HL-60/S4 treated with phorbol 12-myristate 13-acetate at 8.2 ng/mL for 4 days and 3 days (cell line): Measurements from ENCODE around the gene ZBBX.
"Not testable (repeated sequence)": the region's sequence is repeated elsewhere in the genome, so short reads cannot be mapped to it uniquely, and the experiment has no call there.

Experiments
- in situ Hi-C: fragments of 300-500 bp; cut with MboI; formaldehyde crosslinking; loops from 2 replicates; pipeline ENCODE4 v1.15.0; 2022; ENCODE audit warnings: low sequenced_read_pairs

The ZBBX gene, protein sequence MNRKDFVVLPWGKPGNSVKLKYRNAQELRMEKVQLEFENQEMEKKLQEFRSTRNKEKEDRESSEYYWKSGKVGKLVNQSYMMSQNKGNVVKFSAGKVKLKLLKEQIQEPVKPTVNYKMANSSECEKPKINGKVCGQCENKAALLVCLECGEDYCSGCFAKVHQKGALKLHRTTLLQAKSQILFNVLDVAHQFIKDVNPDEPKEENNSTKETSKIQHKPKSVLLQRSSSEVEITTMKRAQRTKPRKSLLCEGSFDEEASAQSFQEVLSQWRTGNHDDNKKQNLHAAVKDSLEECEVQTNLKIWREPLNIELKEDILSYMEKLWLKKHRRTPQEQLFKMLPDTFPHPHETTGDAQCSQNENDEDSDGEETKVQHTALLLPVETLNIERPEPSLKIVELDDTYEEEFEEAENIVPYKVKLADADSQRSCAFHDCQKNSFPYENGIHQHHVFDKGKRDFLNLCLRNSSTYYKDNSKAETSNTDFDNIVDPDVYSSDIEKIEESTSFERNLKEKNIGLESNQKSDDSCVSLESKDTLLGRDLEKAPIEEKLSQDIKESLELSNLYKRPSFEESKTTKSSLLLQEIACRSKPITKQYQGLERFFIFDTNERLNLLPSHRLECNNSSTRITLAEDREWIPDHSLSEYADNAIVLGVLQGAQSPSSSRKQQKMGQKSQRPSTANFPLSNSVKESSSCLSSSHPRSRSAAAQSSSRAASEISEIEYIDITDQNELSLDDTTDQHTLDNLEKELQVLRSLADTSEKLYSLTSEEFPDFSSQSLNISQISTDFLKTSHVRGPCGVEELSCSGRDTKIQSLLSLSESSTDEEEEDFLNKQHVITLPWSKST

DNA sequence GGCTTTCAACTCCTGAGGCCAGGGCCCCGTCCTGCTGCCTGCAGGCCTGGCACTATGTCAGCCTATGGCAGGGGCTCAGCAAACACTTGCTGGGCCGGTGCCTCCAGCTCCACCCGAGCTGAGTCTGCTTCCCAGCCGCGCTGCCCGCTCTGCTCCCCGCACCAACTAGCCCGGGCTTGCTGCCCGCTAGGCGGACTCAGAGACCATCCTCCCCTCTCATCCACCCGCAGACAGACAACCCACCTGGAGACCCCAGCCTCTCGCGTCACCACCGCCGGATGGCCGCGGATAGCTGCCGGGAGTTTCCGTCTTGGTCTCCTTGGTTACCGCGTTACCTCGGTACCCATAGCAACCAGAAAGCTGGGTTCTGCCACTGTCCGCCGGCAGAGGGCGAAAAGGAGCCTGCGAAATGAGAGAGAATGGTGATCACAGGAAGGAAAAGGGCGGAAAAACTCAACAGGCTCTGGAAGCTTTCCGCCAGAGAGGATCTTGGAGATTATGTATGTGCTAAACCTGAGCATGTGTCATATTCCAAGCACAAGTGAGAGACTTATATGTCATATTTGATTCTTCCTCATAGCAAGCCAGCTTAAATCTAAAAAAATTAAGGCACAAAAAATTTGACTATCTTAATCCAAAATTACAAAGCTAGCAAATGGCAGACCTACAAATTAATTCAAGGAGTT is at the start of gene ZBBX:
ZBBX (minus strand) TSS at position 294 of the 686 bp plus-strand sequence. CDS start 7,396 bp downstream, outside the sequence.
- in situ Hi-C loops, result no loop called here

- in situ Hi-C loops, result not testable (repeated sequence)
Observed at GRCh38 chr3:167426962-167427361, 46.9 kb upstream of the ZBBX start.

DNA sequence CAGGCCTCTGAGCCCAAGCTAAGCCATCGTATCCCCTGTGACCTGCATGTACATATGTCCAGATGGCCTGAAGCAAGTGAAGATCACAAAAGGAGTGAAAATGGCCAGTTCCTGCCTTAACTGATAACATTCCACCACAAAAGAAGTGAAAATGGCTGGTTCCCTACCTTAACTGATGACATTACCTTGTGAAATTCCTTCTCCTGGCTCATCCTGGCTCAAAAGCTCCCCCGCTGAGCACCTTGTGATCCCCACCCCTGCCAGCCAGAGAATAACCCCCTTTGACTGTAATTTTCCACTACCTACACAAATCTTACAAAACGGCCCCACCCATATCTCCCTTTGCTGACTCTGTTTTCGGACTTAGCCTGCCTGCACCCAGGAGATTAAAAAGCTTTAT is 42.3 kb upstream of the ZBBX start:
- in situ Hi-C loops, result loop anchor here (25.0 kb wide), 1 partner anchor 465 kb away; no protein-coding TSS in a partner anchor

DNA sequence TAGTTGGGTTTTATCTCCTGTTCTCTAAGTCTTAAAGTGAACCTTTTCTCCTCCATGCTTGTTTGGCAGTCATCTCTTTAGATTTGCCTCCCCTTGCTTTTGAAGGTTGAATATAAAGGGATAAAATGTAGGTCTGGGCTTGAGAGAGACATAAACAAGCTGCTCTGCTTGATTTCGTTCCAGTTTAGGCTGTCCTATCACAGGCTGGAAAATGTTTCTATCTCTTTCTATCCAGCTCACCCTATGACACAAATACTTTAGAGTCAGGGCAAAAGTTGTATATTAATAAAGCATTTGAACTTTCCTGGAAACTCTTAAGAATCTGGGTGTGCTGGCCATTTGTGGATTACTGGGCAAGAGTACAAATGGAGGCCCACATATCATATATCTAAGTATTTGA is 29.5 kb upstream of the ZBBX start:
- in situ Hi-C loops, result loop anchor here (25.0 kb wide), 1 partner anchor 478 kb away; no protein-coding TSS in a partner anchor

- in situ Hi-C loops, result loop anchor here (25.0 kb wide), 1 partner anchor 480 kb away; no protein-coding TSS in a partner anchor
Observed at GRCh38 chr3:167406876-167407492, 26.9 kb upstream of the ZBBX start.

- in situ Hi-C loops, result no loop called here
Observed at GRCh38 chr3:167397826-167398225, 17.7 kb upstream of the ZBBX start.

- in situ Hi-C loops, result no loop called here
Observed at GRCh38 chr3:167396075-167396474, 16.0 kb upstream of the ZBBX start.

- in situ Hi-C loops, result no loop called here
Observed at GRCh38 chr3:167394003-167394402, 13.9 kb upstream of the ZBBX start.

GRCh38 chr3:167382155-167382554 is 2.1 kb upstream of the ZBBX start:
- in situ Hi-C loops, result no loop called here

GRCh38 chr3:167375478-167375877 is 4.6 kb downstream of the ZBBX start:
- in situ Hi-C loops, result no loop called here

DNA sequence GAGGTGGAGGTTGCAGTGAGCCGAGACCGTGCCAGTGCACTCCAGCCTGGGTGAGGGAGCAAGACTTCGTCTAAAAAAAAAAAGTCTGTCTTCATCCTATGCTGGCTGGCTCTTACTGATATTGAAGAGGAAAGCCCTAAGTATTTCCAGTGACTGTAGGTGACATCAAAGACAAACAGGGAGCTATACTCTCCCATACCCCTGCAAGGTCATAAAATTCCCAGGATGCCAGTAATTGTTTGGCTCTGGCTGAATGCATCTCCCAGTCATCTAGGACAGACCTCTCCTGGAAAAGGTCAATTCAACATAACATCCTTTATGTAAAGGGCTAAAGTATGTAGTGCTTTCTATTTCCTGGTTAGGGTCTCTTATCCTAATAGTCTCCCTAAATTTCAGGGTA is 8.0 kb downstream of the ZBBX start:
- in situ Hi-C loops, result no loop called here

DNA sequence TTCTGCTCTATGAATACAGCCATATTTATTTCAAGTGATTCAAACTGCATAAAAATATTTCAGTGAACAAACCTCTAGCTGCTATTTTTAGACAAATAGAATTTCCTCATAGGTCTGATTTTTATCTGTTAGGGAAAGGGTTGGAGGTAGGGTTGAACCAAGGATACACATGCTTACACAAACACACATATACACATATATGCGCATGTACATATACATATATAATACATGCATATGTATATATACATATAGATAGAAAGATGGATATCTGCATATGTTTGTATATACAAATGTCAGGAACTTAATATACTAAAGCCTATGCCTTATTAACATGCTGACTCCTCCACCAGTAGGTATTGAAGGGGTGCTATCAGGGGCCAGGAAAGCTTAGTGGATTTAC is 18.1 kb downstream of the ZBBX start:
- in situ Hi-C loops, result no loop called here

DNA sequence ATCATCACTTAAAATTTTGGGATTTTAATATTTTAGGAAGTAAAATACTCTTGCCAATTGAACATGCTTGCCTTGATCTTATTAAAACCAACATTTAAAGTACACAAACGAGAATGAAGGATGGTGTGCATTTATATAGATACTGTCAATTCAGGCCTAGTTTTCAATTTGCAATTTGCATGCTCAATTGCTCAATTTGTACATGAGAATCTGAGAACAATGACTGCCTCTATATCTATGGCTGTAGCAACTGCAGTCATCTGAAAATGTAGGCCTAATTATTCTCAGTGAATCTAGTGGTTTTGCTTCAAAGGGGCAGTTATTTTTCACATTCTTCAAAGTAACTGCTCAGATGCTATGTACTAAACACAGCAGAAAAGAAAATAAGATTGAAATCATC is 18.8 kb downstream of the ZBBX start:
- in situ Hi-C loops, result no loop called here

DNA sequence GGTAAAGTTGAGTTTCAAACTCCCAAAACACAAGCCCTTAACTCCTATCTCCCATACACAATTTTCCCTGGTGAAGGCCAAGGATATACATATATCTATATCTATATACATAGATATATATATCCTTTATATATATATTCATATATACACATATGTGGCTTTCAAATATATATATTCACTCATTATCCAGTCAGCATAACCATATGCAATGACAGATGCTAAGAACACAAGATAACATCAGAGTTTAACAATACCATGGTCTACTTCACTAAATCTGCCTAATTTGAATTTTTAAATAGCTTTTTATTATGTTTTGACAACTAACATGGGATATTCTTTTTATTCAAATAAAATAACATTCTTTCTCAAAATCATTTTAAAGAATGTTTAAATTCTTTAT is 24.7 kb downstream of the ZBBX start:
- in situ Hi-C loops, result no loop called here

DNA sequence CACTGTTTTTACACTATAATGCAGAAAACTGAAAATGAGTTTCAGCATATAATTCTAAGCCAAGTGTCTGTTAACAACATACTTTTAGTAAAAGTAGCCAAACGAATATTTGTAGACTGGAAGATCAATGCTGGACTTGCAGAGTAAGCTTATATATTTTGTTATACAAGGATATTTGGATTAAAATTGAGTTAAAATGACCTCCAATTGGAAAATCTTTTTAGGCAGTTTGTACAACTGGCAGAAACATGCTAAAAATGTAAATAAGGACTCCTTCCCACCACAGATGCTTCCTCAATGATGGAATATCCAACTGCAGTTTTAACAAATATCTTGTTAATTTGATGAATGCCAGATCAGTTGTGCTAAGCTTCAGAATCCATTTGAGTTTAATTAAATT is 25.3 kb downstream of the ZBBX start:
- in situ Hi-C loops, result no loop called here

DNA sequence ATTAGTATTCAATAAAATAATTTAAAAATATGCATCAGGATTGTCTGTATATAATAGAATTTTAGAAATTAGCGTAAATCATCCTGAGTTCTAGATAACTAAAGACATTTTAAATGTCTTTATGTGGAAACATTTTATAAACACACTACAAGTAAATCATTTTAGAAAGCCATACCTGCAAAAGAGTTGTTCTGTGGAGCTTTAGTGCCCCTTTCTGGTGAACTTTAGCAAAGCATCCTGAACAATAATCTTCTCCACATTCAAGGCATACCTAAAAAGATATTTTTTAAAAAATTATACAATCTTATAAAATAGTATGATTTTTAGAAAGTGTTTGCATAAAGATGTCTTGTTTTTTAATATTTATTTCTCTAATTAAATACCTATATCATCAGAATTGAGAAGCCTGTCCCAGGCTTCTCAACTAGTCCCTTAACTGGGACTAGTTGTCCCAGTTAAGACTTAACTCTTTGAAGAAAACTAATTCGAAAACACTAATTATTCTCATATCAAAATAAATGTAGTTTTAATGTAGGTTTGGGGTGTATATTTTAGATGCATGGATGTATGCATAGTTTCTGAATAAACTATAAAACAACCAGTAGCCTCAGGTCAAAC is 29.7 kb downstream of the ZBBX start:
- in situ Hi-C loops, result no loop called here

- in situ Hi-C loops, result no loop called here
Observed at GRCh38 chr3:167346171-167346570, 33.9 kb downstream of the ZBBX start.

- in situ Hi-C loops, result no loop called here
Observed at GRCh38 chr3:167330993-167331785, 48.9 kb downstream of the ZBBX start.

GRCh38 chr3:167323572-167323971 is 56.5 kb downstream of the ZBBX start:
- in situ Hi-C loops, result no loop called here
